Measurements from ENCODE around the gene CYP46A1.

CYP46A1 gene

DNA sequence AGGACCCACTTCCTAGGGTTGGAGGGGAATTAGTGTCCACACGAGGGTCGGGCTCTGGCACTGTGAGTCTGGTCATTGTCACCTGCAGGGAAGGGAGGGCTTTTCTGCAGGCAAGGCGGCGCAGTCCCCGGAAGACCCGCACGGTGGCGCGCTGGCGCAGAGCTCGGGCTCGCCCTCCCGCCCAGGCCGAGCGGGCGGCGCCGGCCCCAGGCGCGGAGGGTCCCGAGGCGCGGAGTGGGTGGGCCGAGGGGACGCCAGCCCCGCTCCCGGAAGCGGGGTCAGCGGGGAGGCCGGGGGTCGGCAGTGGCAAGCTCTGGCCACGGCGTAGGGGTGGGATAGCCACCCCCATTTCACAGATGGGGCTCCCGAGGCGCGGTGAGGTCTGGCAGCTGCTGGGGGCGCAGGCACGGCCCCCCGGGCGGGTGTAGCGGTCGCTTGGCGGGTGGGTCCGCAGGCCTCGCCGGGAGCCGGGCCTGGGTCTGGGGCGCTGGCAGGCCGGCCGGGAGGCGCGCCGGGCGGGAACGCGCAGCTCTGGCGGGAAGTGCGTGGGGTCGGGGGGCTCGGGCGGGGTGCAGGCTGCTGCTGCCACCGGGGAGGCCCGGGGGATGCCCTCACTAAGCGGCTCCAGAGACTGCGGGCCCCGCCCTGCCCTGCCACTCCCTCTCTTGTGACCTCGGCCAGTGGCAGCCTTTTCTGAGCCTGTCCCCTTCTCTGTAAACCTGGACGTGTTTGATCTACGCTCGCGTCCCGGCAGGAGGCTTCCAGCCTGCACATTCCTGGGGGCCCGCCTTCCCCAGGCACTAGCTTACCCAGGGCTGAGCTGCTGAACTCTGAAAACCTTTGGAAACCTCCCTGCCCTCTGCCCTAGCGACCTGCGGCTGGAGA, 46.1 kb downstream of the CYP46A1 start:
- peak; percentile 16 for DNase-seq (ENCODE audit: low spot score)

DNA sequence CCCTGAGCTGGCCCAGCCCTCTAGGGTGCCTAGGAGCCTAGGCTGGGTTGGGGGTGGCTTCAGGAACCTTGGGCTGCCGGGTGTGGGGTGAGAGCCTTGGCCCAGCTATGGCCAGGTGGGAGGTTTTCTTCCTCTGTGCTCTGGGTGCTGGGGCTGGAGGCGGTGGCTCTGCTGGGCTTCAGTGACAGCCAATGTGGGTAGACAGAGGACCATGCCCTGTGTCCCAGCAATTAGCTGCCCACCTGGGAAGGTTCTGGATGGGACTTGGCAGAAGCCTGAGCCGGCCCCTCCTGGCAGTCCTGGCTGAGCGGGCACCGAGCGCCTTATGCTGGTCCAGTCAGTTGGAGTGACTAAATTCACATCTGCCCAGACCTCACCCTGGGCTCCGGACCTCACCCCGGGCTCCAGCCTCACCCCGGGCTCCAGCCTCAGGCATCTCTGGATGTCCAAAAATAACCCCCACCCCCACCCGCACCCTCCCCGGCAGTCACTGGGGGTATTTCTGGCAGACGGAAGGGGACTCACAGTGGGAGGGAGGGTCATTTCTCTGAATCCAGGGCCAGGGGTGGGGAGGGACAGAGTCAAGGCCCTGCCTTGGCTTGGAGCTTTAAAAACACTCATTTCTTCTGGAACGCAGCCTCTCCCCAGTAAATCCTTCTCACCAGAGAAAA, 46.9 kb downstream of the CYP46A1 start:
- DNase-seq (ENCODE audit: low spot score), result no peak

DNA sequence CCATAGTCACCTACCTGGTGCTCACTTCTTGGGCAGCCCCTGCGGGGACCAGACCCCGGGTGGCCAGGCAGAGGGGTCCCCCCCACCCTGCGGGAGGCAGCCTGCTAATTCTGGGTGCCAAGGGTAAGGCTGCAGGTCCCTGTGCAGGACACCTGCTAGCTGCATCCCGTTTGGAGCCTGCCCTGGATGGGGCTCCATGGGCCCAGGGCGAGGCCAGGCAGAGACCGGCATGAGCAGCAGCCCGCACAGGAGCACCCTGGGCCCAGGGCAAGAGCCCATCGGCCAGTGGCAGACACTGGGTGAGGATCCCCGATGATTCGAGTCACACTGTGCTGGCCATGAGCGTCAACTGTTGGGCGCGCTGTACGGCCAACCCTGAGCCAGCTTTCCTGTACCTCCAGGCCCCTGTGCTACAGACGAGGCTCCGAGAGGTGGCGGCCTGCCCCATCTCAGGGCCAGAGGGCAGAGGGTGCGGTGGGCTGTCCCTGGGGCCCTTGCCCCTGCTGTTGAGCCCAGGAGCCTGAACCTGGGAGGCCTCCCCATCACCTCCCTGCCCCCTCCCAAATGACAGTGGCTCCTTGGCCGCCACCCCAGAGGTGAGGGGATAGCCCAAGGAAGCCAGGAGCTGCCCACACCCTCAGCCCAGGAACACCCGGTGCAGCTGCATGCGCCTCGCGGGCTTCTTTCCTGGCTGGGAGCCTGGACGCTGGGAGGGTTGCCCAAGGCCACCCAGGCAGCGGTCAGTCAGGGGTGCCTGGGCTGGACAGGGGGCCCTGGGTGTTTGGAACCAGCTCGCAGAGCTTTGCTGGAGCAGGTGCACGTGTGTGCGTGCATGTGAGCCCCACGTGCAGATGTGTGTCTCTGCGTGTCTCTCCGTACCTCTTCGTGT, 47.7 kb downstream of the CYP46A1 start:
- no peak for DNase-seq (ENCODE audit: low spot score)

DNA sequence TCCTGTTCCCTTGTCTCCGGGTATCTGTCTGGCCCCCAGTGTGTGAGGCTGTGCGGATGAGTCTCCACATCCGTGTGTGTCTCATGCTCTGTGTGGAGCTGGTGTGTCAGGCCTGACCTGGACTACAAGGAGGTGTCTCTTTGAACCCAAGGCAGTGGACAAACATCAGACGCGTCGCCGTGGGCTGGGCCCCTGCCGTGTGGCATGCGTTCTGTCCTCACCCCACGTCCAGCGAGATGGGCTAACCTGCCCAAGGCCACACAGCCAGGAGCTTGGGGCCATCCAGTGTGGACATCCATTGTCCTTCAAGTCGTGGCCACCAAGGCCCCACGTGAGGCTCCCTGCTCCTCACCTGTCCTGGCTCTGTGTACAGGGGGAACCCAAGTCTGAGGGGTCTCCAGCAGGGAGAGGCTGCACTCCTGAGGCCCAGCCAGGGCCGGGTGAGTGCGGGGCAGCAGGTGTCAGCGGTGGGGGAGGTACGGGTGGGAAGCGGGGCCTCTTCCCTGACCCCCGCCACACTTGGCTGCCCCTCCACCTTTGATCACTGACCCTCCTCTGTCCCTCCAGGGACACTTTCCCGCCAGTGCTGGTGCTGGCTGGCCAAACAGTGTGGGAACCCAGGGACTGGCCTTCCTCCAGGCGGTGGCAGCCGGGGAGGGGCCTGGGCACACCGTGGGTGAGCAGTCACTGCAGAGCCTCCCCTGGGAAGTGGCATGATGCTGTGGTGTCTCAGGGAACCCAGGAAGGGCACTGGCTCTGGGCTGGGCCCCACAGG, 48.5 kb downstream of the CYP46A1 start:
- DNase-seq (ENCODE audit: low spot score), result no peak

DNA sequence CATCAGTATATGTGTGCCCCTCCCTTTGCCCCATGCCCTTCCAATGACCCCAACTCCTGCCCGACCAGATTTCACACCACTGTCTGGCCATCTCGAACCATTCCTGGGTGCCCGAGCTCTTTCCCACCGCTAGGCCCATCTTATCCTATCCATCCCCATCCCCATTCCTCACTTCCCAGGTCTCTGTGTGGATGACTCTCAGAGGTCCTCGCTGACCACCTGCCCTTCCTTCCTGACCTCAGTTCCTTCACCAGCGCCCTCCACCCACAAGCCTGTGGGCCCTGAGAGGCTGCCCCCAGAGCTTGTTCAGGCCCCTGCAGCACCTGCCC, 49.1 kb downstream of the CYP46A1 start:
- no peak for DNase-seq (ENCODE audit: low spot score)

DNA sequence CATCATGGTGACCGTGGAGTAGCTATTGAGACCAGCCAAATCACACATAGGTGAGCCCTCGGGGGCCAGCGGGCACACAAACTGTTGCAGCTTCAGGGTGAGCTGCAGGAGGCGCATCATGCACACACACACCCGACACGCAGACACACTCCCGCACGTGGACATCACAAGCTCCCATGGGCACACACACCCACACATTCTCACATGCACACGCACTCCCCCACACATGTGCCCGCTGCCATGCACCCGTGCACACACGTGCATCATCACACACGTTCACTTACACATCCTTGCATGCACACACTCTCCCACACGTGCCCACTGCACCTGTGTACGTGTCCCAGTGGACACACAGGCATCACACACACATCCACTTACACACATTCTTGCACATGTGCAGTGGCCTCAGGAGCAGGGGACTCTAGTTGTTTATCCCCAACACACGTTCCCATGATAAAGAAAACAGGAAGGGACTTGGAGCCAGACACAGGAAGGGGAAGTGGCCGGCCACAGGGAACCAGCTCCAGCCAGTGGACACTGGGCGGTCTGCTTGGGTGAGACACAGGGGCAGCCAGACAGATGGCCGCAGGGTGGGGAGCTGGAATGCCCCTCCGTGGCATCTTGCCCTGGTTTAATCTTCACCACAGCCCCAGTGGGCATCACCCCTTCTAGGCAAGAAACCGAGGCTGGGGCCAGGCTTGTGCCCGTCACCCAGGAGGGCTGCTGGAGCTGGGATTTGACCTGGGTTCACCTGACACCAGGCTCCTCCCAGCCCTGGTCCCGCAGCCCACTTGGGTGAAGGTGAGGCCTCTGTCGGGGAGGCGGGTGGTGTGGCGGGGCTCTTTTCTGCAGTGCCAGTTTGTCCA, 49.7 kb downstream of the CYP46A1 start:
- DNase-seq (ENCODE audit: low spot score), result no peak

DNA sequence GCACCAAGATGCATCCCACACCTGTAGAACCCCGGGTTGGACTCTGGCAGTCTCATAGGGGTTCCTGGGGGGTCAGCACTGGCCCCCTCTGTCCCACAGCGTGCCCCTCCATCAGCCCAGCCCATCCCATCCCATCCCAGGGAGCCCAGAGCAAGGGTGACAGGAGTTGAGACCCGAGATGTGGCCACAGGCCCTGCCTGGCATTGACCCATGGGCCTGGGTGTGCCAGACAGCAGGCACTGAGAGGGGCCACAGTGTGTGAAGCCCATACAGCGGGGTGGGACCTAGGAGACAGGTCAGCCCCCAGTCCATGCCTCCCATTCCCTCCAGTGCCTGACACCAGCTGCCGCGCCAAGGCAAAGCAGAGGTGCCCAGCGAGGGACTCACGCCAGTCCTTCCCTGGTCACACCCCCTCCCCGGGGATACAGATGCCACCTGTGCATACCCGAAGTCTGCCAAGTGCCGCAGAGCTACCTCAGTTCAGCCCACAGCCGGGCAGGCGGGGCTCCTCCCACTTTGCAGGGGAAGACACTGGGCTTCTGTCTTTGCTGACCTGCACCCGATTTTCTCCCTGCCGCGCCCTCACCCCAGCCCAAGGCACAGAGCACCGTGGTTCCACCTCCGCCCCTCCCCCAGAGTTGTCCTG, 50.4 kb downstream of the CYP46A1 start:
- DNase-seq (ENCODE audit: low spot score), result no peak

DNA sequence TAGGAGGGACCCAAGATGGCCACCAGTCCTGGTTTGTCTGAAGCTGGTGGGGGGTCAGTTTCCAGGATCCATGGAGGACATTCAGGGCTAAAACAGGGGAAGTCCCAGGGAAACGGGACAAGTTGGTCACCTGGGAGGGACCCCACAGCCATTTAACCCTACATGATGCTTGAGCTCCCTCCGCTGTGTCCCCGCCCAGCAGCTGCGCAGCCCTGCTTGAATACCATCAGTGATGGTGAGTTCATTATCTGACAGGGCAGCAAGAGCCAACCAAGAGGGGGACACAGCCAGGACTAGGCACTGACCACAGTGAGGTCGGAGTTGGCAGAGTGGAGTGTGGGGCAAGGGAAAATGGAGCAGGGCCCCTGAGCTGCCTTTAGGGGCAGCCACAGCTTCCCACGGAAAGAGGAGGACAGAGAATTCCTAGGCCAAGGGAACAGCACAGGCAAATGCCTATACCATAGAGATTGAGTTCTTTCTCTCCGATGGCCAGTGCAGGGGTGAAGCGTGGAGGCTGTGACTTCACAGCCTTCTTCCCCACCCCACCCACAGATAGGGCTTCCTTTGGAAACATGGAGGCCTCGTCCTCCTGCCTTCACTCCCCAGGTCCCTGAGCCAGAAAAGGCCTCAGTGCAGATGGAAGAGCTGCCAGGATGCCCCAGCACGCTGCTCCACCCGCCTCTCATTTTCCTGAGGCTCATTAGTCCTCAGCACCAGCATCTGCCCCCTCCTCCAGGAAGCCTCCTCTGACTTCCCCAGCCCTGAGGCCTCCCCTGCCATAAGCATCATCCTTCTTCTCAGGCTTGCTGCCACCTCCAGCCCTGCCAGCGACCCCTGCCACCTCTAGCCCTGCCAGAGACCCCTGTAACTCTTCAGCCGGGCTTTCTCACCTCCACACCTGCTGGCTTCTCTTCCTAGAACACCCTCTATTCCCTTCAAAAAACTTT, 51.4 kb downstream of the CYP46A1 start:
- no peak for DNase-seq (ENCODE audit: low spot score)

DNA sequence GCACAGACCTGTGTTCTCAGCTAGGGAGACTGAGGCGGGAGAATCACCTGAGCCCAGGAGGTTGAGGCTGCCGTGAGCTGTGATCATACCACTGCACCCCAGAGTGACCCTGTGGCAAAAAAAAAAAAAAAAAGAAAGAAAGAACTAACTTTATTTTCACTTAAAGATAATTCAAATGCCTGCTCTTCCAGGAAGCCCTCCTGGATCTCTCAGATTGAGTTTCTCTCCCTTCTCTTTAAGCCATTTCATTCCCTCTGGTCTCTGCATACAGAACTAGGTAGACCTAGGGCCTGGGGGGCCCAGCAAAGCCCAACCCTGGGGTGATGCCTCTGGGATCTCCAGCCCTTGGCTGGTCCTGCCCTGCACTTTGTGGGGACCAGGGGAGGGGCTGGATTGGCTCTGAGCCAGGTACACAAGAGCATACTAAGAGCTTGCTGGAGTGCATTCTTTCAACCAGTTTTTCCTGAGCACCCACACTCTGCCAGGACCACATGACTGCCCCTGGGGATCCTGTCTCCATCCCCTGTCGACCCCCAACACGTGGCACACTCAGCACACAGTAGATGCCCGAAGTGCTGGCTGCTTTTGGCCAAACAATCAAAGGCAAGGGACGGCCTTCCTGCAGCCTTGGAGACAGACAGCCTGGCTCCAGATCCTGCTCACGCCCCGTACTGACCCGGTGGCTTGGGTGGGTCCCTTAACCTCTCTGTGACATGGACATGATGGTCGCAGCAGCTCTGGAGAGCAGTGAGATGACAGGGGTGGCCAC, 52.7 kb downstream of the CYP46A1 start:
- no peak for DNase-seq (ENCODE audit: low spot score)

DNA sequence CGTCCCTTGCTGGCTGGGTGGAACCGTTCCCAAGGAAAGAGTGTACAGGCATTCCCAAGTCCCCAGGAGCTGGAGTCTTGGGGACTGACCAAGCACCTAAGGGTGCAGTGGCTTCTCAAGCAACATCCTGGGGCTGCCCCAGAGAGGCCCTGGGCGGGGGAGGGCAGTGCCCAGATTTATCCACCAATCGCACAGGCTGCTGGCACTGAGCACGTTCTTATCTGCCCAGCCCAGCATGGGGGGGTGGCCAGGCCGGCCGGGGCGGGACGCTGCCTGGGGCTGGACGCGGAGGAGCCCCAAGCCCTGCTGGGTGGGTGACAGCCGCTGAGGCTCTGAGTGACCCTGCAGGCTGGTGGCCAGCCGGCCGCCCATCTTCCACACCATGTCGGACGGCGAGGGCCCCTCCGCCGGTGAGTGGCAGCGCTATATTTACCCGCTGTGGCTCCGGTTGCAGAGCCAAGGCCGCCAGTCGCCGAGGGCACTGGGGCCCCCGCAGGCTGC, 53.4 kb downstream of the CYP46A1 start:
- peak; percentile 59 for DNase-seq (ENCODE audit: low spot score)

DNA sequence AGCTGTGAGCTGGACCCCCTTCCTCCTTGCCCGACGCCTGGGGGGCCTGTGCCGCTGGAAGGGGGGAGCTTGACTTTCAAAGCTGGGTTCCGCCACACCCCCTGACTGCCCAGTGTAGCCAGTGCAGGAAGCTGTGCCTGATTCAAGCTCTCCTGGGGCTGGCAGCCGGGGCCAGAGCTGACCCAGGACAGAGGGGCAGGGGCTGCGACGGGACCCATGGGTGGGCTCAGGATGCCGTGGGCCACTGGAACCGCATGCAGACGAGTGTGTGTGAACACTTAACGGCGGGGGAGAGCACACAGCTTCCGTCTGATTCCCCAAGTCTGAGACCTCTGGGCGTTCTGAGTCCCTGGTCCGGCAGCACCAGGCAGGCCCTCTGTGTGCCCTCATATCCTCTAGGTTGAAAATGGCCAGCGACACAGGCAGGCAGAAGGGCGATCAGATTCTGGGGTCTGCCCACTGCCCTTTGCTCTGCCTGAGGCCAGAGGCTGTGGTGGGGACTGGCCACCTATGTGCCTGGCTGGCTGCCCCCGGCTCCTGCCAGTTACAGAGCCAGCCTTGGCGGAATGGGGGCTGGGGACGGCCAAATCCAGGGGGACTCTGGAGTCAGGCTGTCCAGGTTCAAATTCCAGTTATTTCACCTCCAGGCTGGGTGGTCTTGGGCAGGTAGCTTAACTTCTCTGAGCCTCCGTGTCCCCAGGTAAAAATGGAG, 54.0 kb downstream of the CYP46A1 start:
- DNase-seq (ENCODE audit: low spot score), result no peak

DNA sequence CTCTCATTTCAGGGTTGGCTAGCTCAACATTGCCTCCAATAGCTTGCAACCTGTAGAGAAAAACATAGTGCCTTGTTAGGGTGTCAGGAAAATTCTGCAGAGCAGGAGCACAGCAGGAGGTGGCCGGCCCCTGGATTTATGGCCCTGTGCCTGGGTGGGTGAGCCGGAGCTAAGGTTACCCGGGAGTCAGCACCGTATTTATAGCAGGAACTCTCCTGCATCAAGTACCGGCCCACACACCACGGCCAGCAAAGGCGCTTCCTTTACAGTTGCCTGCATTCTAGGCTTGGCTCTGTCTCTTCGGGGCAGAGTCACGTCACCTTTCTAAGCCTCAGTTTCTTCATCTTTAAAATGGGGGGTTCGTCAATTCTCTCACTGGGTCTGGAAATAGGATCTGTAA, 56.3 kb downstream of the CYP46A1 start:
- no peak for DNase-seq (ENCODE audit: low spot score)

DNA sequence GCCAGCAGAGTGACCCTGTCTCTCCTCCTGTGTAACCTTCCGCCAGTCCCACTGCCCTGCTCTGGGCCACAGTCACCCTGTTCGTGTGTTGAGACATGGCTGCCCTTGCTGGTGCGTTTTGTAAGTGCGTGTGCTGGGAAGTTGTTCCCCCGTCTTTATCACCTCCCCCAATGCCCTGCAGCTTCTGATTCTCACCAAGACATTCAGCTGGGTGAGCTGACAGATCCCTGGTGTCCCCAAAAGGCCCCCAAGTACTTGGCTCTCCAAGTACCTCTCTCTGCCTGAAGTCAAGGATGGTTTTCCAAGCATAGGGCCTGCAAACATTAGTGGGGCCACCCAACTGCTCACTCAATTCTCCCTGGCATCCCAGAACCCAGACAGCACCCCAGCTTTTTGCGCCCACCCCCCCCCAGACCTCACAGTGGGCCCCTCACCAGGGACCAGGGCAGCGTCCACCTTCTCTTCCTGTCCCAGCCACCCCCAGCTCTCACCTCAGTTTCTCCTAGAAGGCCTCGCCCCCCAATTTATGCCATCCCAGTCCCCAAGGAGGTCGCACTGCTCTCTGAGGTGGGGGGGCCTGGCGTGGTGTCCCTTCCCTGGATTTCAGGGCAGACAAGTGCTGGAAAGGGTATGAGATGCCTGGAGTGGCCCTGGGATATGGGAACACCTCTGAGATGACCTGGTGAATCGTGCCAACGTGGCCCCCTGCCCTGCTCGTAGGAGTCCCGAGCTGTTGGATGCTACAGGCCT, 57.3 kb downstream of the CYP46A1 start:
- no peak for DNase-seq (ENCODE audit: low spot score)

DNA sequence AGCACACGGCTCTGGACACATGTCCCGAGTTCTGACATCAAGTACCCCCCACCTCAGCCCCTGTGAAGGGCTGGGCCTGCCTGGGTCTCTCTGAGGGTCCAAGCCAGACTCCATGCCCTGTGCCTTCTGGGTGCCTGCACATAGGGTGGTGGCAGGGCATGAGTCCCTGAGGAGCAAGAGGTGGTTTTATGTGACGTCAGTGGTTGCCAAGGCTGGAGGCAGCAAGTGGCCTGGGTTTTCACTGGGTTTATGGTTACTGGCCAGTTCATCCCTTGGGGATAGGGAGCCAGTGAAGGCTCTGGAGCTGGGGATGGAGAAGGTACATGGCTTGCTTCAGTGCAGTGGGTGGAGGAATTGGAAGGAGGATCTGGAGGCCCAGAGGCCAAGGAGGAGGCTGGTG, 58.0 kb downstream of the CYP46A1 start:
- DNase-seq (ENCODE audit: low spot score), result no peak

DNA sequence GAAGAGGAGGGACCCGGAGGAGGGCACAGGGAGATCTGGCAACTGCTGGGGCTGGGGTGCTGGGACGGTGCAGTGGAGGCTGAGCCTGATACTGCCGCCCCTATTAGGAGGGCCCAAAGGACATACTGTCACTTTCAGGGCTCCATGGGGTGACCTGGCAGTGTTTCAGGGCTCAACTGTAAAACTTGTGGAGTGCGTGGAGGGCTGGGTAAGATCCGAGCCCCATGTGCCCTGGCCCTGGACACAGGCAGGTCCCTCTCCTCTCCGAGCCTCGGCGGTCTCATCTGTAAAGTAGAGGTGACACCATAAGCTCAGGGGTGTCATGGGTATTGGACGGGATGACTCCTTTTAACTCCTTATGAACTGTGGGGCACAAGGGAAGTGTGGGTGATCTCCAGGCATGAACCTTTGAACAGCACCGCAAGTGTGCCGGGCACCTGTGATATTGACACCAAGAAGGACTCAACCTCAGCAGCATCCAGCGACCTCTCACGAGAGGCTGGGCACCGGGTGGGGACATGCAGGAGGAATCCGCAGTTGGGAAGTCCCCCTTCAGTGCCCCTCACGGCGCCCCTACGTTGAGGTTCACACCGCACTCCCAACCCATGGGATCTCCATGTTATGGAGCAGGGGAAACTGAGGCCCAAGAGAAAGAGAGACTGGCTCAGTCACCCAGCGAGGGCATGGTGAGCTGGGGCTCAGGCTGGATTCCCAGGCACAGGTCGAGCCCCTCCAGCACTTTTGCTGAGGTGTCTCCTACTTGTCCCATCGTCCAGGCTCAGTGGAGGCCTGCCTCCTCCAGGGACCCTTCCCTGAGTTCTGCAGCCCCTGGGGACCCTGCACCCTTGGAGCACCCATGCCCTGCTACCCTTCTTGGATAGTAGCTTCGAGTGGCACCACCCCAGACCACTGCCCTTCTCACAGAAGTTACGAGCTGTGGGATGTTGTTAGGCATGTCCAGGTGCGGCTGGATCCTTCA, 58.7 kb downstream of the CYP46A1 start:
- no peak for DNase-seq (ENCODE audit: low spot score)
